ENCODE measurements around the gene KCTD7. TPM values are rescaled to one million over a fixed set of nuclear protein-coding genes. Genes with fewer than 3 reads are reported as not detected.

KCTD7 gene
- total RNA-seq, 1 donor from 2014 or later, result 48.5 TPM

GRCh38 chr7:66667023-66667728, 38.5 kb downstream of the KCTD7 start:
- TF ChIP-seq CTCF (IDR thresholded peaks at IDR 0.05; ENCODE audit: partially characterized antibody, unreplicated experiment), result no peak
- no peak overlapping the region for H3K4me3 Mint-ChIP-seq (ENCODE audit: unreplicated experiment)
- H3K9me3 Mint-ChIP-seq (ENCODE audit: unreplicated experiment), result peaks cover 9% of the 10 kb centered on the region
- peak overlapping the region; percentile 28 for H3K27ac Mint-ChIP-seq (ENCODE audit: unreplicated experiment)
- DNase-seq, result no peak
- peaks cover 2% of the 10 kb centered on the region for H3K27me3 Mint-ChIP-seq (ENCODE audit: unreplicated experiment)
- H3K36me3 Mint-ChIP-seq (ENCODE audit: unreplicated experiment), result peaks cover 4% of the 10 kb centered on the region
- H3K4me1 Mint-ChIP-seq (ENCODE audit: low read depth, unreplicated experiment), result peaks cover 18% of the 10 kb centered on the region

- Mint-ChIP-seq H3K9me3 (ENCODE audit: unreplicated experiment) (peaks cover 8% of the 10 kb centered on the region), H3K36me3 (ENCODE audit: unreplicated experiment) (peaks cover 4% of the 10 kb centered on the region), H3K27me3 (ENCODE audit: unreplicated experiment) (peaks cover 2% of the 10 kb centered on the region), H3K27ac (ENCODE audit: unreplicated experiment) (peak overlapping the region; percentile 59), H3K4me3 (ENCODE audit: unreplicated experiment) (no peak overlapping the region), H3K4me1 (ENCODE audit: low read depth, unreplicated experiment) (peaks cover 18% of the 10 kb centered on the region)
- TF ChIP-seq CTCF (IDR thresholded peaks at IDR 0.05; ENCODE audit: partially characterized antibody, unreplicated experiment), result no peak
- no peak for DNase-seq
Observed at GRCh38 chr7:66668112-66668511, 39.4 kb downstream of the KCTD7 start.

- H3K4me1 Mint-ChIP-seq (ENCODE audit: low read depth, unreplicated experiment), result peaks cover 18% of the 10 kb centered on the region
- peaks cover 2% of the 10 kb centered on the region for H3K27me3 Mint-ChIP-seq (ENCODE audit: unreplicated experiment)
- peaks cover 4% of the 10 kb centered on the region for H3K36me3 Mint-ChIP-seq (ENCODE audit: unreplicated experiment)
- no peak overlapping the region for H3K4me3 Mint-ChIP-seq (ENCODE audit: unreplicated experiment)
- no peak for DNase-seq
- peaks cover 8% of the 10 kb centered on the region for H3K9me3 Mint-ChIP-seq (ENCODE audit: unreplicated experiment)
- TF ChIP-seq CTCF (IDR thresholded peaks at IDR 0.05; ENCODE audit: partially characterized antibody, unreplicated experiment), result no peak
- peak overlapping the region; percentile 68 for H3K27ac Mint-ChIP-seq (ENCODE audit: unreplicated experiment)
Observed at GRCh38 chr7:66668677-66669076, 40.0 kb downstream of the KCTD7 start.

GRCh38 chr7:66669088-66669487, 40.4 kb downstream of the KCTD7 start:
- DNase-seq, result no peak
- peaks cover 4% of the 10 kb centered on the region for H3K36me3 Mint-ChIP-seq (ENCODE audit: unreplicated experiment)
- peaks cover 2% of the 10 kb centered on the region for H3K27me3 Mint-ChIP-seq (ENCODE audit: unreplicated experiment)
- H3K4me1 Mint-ChIP-seq (ENCODE audit: low read depth, unreplicated experiment), result peaks cover 15% of the 10 kb centered on the region
- peak overlapping the region; percentile 68 for H3K27ac Mint-ChIP-seq (ENCODE audit: unreplicated experiment)
- peaks cover 5% of the 10 kb centered on the region for H3K9me3 Mint-ChIP-seq (ENCODE audit: unreplicated experiment)
- no peak overlapping the region for H3K4me3 Mint-ChIP-seq (ENCODE audit: unreplicated experiment)
- TF ChIP-seq CTCF (IDR thresholded peaks at IDR 0.05; ENCODE audit: partially characterized antibody, unreplicated experiment), result no peak

GRCh38 chr7:66669496-66669895, 40.8 kb downstream of the KCTD7 start:
- peaks cover 15% of the 10 kb centered on the region for H3K4me1 Mint-ChIP-seq (ENCODE audit: low read depth, unreplicated experiment)
- peaks cover 4% of the 10 kb centered on the region for H3K9me3 Mint-ChIP-seq (ENCODE audit: unreplicated experiment)
- TF ChIP-seq CTCF (IDR thresholded peaks at IDR 0.05; ENCODE audit: partially characterized antibody, unreplicated experiment), result no peak
- peaks cover 4% of the 10 kb centered on the region for H3K36me3 Mint-ChIP-seq (ENCODE audit: unreplicated experiment)
- H3K4me3 Mint-ChIP-seq (ENCODE audit: unreplicated experiment), result no peak overlapping the region
- no peak for DNase-seq
- peaks cover 2% of the 10 kb centered on the region for H3K27me3 Mint-ChIP-seq (ENCODE audit: unreplicated experiment)
- peak overlapping the region; percentile 11 for H3K27ac Mint-ChIP-seq (ENCODE audit: unreplicated experiment)

Measured in glutamatergic neuron (in vitro differentiated cells).